OCI-LY3 (cell line): ENCODE data around the gene FTSJ3.
"Not testable (repeated sequence)": the region's sequence is repeated elsewhere in the genome, so short reads cannot be mapped to it uniquely, and the experiment has no call there.

Experiments
- H2AFZ ChIP-seq: fragments of 200-600, 300-600 bp; shearing (Covaris generic); 2 replicates; pipeline ENCODE4 v1.6.0; 2014; ENCODE audit warnings: antibody characterized with exemption, low read depth, low read length
- H3K27ac ChIP-seq: fragments of 200-600, 300-600 bp; sonication (generic); 2 replicates; pipeline ENCODE4 v1.5.1; 2014; ENCODE audit warnings: mild to moderate bottlenecking, low read length, moderate library complexity, mixed read lengths
- H3K27me3 ChIP-seq: fragments of 200-600, 300-600 bp; sonication (generic); 2 replicates; pipeline ENCODE4 v1.6.1; 2014; ENCODE audit warnings: low read depth, low read length, mixed read lengths
- H3K36me3 ChIP-seq: fragments of 200-600, 300-600 bp; sonication (generic); replicated peaks from 2 replicates; pipeline ENCODE3; 2014; ENCODE audit warnings: low read depth, low read length, mixed read lengths
- H3K4me1 ChIP-seq: fragments of 300-600, 200-600 bp; sonication (generic); 2 replicates; pipeline ENCODE4 v1.6.1; 2014; ENCODE audit warnings: low read length, mixed read lengths
- H3K4me2 ChIP-seq: fragments of 200-600, 300-600 bp; sonication (generic); 2 replicates; pipeline ENCODE4 v1.6.1; 2014; ENCODE audit warnings: low read length, mixed read lengths
- H3K4me3 ChIP-seq: fragments of 300-600, 200-600 bp; sonication (generic); 2 replicates; pipeline ENCODE4 v1.5.1; 2014; ENCODE audit warnings: antibody characterized with exemption, mild to moderate bottlenecking, low read length, moderate library complexity
- H3K79me2 ChIP-seq: fragments of 300-600, 200-600 bp; shearing (Covaris generic); 2 replicates; pipeline ENCODE4 v1.6.1; 2014; ENCODE audit warnings: mild to moderate bottlenecking, low read length, mixed read lengths
- H3K9ac ChIP-seq: fragments of 300-600, 200-600 bp; shearing (Covaris generic); 2 replicates; pipeline ENCODE4 v1.6.0; 2014; ENCODE audit warnings: mild to moderate bottlenecking, low read length, moderate library complexity
- H3K9me3 ChIP-seq: fragments of 200-600, 300-600 bp; shearing (Covaris generic); 2 replicates; pipeline ENCODE4 v1.6.1; 2014; ENCODE audit warnings: low read length, mixed read lengths; ENCODE audit not compliant: insufficient read depth
- H4K20me1 ChIP-seq: fragments of 200-600, 300-600 bp; sonication (generic); 2 replicates; pipeline ENCODE4 v1.6.1; 2016; ENCODE audit warnings: low read length, mixed read lengths; ENCODE audit not compliant: insufficient read depth
- CTCF ChIP-seq: fragments of 200-600, 300-600 bp; sonication (generic); IDR thresholded peaks from 2 replicates; pipeline ENCODE4 v1.5.1; 2014; ENCODE audit warnings: antibody characterized with exemption, low read length, low read depth
- EZH2phosphoT487 ChIP-seq: fragments of 200-600 bp; shearing (Covaris generic); IDR thresholded peaks from 2 replicates; pipeline ENCODE4 v1.6.1; 2018; ENCODE audit warnings: antibody characterized with exemption, mixed run types, low read depth

FTSJ3 gene

DNA sequence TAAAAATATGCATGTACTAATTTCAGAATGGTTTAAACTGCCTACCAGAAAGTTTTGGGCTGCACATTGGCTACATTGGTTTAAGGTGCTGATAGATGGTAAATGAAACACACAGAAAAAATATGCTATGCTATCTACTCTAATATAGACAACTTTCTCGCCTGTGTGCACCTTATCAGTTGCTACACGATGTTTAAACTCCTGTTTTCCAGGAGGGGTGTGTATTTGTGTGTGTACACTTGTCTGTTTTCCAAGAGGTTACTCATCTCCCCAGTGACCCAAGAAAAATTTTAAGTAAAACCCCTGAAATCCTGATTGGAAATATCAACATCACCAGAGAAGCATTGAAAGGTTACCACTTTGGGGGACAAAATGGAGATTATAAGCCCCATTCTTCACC lies 21.9 kb downstream of the FTSJ3 start:
- Histone ChIP-seq H3K4me3 (no peak overlapping the region), H4K20me1 (no peaks in the 10 kb centered on the region), H3K27me3 (no peaks in the 10 kb centered on the region), H3K4me2 (no peak overlapping the region), H3K36me3 (peaks cover 57% of the 10 kb centered on the region), H3K27ac (no peak overlapping the region), H3K9me3 (no peaks in the 10 kb centered on the region), H2AFZ (no peak overlapping the region), H3K9ac (no peak overlapping the region), H3K79me2 (no peaks in the 10 kb centered on the region), H3K4me1 (peaks cover 7% of the 10 kb centered on the region; the same call in 1 of the 2 replicates)
- TF ChIP-seq CTCF (no peak), EZH2phosphoT487 (no peak)

DNA sequence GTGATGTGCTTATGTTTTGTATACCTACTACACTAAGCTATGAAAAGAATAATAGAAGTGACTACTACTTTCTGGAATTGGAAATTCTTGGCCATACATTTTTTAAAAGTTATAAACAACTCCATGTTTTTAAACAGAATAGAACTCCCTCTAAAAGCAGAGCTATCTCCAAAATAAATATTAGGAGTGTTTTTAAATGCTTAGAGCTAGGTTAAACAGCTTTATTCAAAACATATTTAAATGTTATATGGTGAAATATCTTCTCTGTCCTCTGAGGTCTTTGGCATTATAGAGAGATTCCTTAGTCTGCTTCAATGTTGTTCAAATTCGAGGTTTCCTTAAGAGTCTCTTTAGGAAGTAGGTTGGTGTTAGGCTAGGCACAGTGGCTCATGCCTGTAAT lies 23.1 kb downstream of the FTSJ3 start:
- no peaks in the 10 kb centered on the region for H3K9me3 ChIP-seq
- TF ChIP-seq CTCF: no peak
- TF ChIP-seq EZH2phosphoT487: no peak
- H3K4me3 ChIP-seq: no peak overlapping the region
- peaks cover under 1% of the 10 kb centered on the region; the same call in 1 of the 2 replicates for H3K4me1 ChIP-seq
- no peak overlapping the region for H3K27ac ChIP-seq
- no peaks in the 10 kb centered on the region for H3K79me2 ChIP-seq
- H2AFZ ChIP-seq: no peak overlapping the region
- H3K4me2 ChIP-seq: no peak overlapping the region
- H4K20me1 ChIP-seq: no peaks in the 10 kb centered on the region
- no peak overlapping the region for H3K9ac ChIP-seq
- peaks cover 61% of the 10 kb centered on the region for H3K36me3 ChIP-seq
- no peaks in the 10 kb centered on the region for H3K27me3 ChIP-seq

DNA sequence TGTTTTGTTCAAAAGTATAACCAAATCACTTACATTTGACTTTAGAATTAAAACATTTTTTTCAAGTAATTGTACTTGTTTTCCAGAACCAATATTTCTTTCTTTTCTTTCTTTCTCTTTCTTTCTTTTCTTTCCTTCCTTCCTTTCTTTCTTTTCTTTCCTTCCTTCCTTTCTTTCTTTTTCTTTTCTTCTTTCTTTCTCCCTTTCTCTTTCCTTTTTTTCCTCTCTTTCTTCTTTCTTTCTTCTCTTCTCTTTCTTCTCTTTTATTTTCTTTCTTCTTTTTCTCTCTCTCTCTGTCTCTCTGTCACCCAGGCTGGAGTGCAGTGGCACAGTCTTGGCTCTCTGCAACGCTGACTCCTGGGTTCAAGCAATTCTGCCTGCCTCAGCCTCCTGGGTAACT lies 26.7 kb downstream of the FTSJ3 start:
- Histone ChIP-seq H3K9ac (no peak overlapping the region), H4K20me1 (no peaks in the 10 kb centered on the region), H3K4me3 (no peak overlapping the region), H3K4me1 (no peaks in the 10 kb centered on the region), H3K27me3 (no peaks in the 10 kb centered on the region), H3K4me2 (no peak overlapping the region), H3K36me3 (peaks cover 66% of the 10 kb centered on the region), H2AFZ (no peak overlapping the region), H3K79me2 (peaks cover 9% of the 10 kb centered on the region), H3K9me3 (no peaks in the 10 kb centered on the region), H3K27ac (no peak overlapping the region)
- no peak for TF ChIP-seq CTCF
- no peak for TF ChIP-seq EZH2phosphoT487

GRCh38 chr17:63798572-63799106 lies 28.8 kb downstream of the FTSJ3 start:
- Histone ChIP-seq H4K20me1 (no peaks in the 10 kb centered on the region), H3K9me3 (no peaks in the 10 kb centered on the region), H3K4me2 (no peak overlapping the region), H3K79me2 (peaks cover 24% of the 10 kb centered on the region), H2AFZ (no peak overlapping the region), H3K27me3 (no peaks in the 10 kb centered on the region), H3K4me3 (no peak overlapping the region), H3K36me3 (peaks cover 76% of the 10 kb centered on the region), H3K9ac (no peak overlapping the region), H3K27ac (no peak overlapping the region), H3K4me1 (no peaks in the 10 kb centered on the region)
- TF ChIP-seq CTCF (no peak), EZH2phosphoT487 (no peak)

GRCh38 chr17:63796375-63796774 lies 31.1 kb downstream of the FTSJ3 start:
- not testable (repeated sequence) for H3K4me1 ChIP-seq, H3K27ac ChIP-seq, H3K27me3 ChIP-seq, H2AFZ ChIP-seq, H4K20me1 ChIP-seq, H3K4me3 ChIP-seq, H3K9ac ChIP-seq, H3K4me2 ChIP-seq, H3K9me3 ChIP-seq
- Histone ChIP-seq H3K36me3 (peaks cover 80% of the 10 kb centered on the region), H3K79me2 (peaks cover 35% of the 10 kb centered on the region)
